SK-N-SH (cell line): ENCODE data around the gene TMPRSS13. TPM values are rescaled to one million over a fixed set of nuclear protein-coding genes. Genes with fewer than 3 reads are reported as not detected.

Experiments used
- CTCF ChIA-PET: fragments of 300-600, 350-600 bp; formaldehyde crosslinking; extraction: SDS; loops from one replicate; lab custom pipeline; 2021; lab: Yijun Ruan, JAX
- POLR2A ChIA-PET: fragments of 350-600 bp; sonication (Branson Sonifier 250); formaldehyde crosslinking; extraction: SDS; loops from one replicate; lab custom pipeline; 2020; ENCODE audit warnings: antibody characterized with exemption, inconsistent platforms; lab: Yijun Ruan, JAX
- DNase-seq: peaks from one replicate; pipeline ENCODE4 v3.0.0; 2012
- H2AFZ ChIP-seq: fragments of 200-600 bp; sonication (generic); 2 replicates; pipeline ENCODE4 v1.8.1; 2016; ENCODE audit warnings: antibody characterized with exemption, mild to moderate bottlenecking, low read depth
- H3F3A ChIP-seq: fragments of 200-600 bp; sonication (generic); replicated peaks from 2 replicates; pipeline ENCODE3; 2016; ENCODE audit warnings: antibody characterized with exemption, mild to moderate bottlenecking; ENCODE audit not compliant: insufficient read depth
- H3K27ac ChIP-seq, 2 experiments: fragments of 200-500 bp in 1 of 2; fragments of 200-600 bp in 1 of 2; sonication (Bioruptor generic) in 1 of 2; sonication (generic), shearing (Covaris generic) in 1 of 2; 2 replicates each; pipeline versions ENCODE4 v1.5.1 to v1.6.1; 2014 to 2016; ENCODE audit warnings: low read depth in 2 of 2, inconsistent platforms in 1 of 2, low read length in 1 of 2, mild to moderate bottlenecking in 1 of 2, mixed read lengths in 1 of 2
- H3K27me3 ChIP-seq: fragments of 200-600 bp; sonication (generic), shearing (Covaris generic); 2 replicates; pipeline ENCODE4 v1.6.1; 2016; ENCODE audit warnings: mixed run types; ENCODE audit not compliant: insufficient read depth
- H3K36me3 ChIP-seq, 2 experiments: fragments of 200-500 bp in 1 of 2; fragments of 200-600 bp in 1 of 2; sonication (Bioruptor generic) in 1 of 2; sonication (generic) in 1 of 2; replicated peaks in 1 of 2; 2 replicates each; pipeline versions ENCODE3 to v1.5.1; 2014 to 2016; ENCODE audit warnings: low read length in 1 of 2, mild to moderate bottlenecking in 1 of 2; ENCODE audit not compliant: insufficient read depth in 2 of 2, control insufficient read depth in 1 of 2
- H3K4me1 ChIP-seq, 2 experiments: fragments of 200-500 bp in 1 of 2; fragments of 200-600 bp in 1 of 2; sonication (Bioruptor generic) in 1 of 2; sonication (generic), shearing (Covaris generic) in 1 of 2; 2 replicates each; pipeline versions ENCODE4 v1.5.1 to v1.6.1; 2014 to 2016; ENCODE audit warnings: low read depth in 1 of 2, low read length in 1 of 2, mixed run types in 1 of 2; ENCODE audit not compliant: insufficient read depth in 2 of 2, control insufficient read depth in 1 of 2
- H3K4me2 ChIP-seq: fragments of 200-600 bp; sonication (generic), shearing (Covaris generic); 2 replicates; pipeline ENCODE4 v1.6.1; 2017; ENCODE audit warnings: mixed run types
- H3K4me3 ChIP-seq, 2 experiments: fragments of 200-500 bp in 1 of 2; fragments of 200-600 bp in 1 of 2; sonication (Bioruptor generic) in 1 of 2; sonication (generic), shearing (Covaris generic) in 1 of 2; 2 replicates each; pipeline versions ENCODE4 v1.5.1 to v1.8.1; 2014 to 2016; ENCODE audit warnings: low read depth in 2 of 2, inconsistent platforms in 1 of 2, low read length in 1 of 2, mild to moderate bottlenecking in 1 of 2, mixed read lengths in 1 of 2, moderate library complexity in 1 of 2
- H3K79me2 ChIP-seq: fragments of 200-600 bp; sonication (generic); 2 replicates; pipeline ENCODE4 v1.8.1; 2017; ENCODE audit warnings: mild to moderate bottlenecking; ENCODE audit not compliant: insufficient read depth
- H3K9ac ChIP-seq: fragments of 200-600 bp; sonication (generic); 2 replicates; pipeline ENCODE4 v1.6.1; 2017; ENCODE audit warnings: mixed run types
- H3K9me2 ChIP-seq: fragments of 200-600 bp; sonication (generic); 2 replicates; pipeline ENCODE4 v1.6.1; 2017; ENCODE audit warnings: mixed run types
- H3K9me3 ChIP-seq: fragments of 200-600 bp; sonication (generic); 2 replicates; pipeline ENCODE4 v1.6.1; 2017; ENCODE audit warnings: mixed run types, mild to moderate bottlenecking, moderate library complexity
- H4K20me1 ChIP-seq: fragments of 200-600 bp; sonication (generic); 2 replicates; pipeline ENCODE4 v1.6.1; 2017; ENCODE audit warnings: mild to moderate bottlenecking, mixed run types; ENCODE audit not compliant: insufficient read depth
- CHD2 ChIP-seq: fragments of 150-350 bp; IDR thresholded peaks from 2 replicates; pipeline ENCODE4 v1.6.1; 2018; ENCODE audit warnings: low read length; ENCODE audit not compliant: partially characterized antibody
- ELF1 ChIP-seq: IDR thresholded peaks from 2 replicates; pipeline ENCODE4 v1.4.0; 2012
- EP300 ChIP-seq, 2 experiments: IDR thresholded peaks; 2 replicates each; pipeline versions ENCODE4 v1.4.0 to v1.6.1; 2012; ENCODE audit warnings: borderline replicate concordance in 1 of 2, low read depth in 1 of 2, low read length in 1 of 2
- EZH2phosphoT487 ChIP-seq: fragments of 200-600 bp; sonication (generic); IDR thresholded peaks from 2 replicates; pipeline ENCODE4 v1.6.1; 2017; ENCODE audit warnings: low read depth, mixed run types, mild to moderate bottlenecking, antibody characterized with exemption, moderate library complexity, borderline replicate concordance
- FOSL2 ChIP-seq: IDR thresholded peaks from 2 replicates; pipeline ENCODE4 v1.4.0; 2012; ENCODE audit warnings: low read depth, mild to moderate bottlenecking, moderate library complexity, borderline replicate concordance
- GABPA ChIP-seq: IDR thresholded peaks from 2 replicates; pipeline ENCODE4 v1.4.0; 2012; ENCODE audit warnings: low read depth, mild to moderate bottlenecking
- GATA2 ChIP-seq: sonication (generic); formaldehyde crosslinking; IDR thresholded peaks from 2 replicates; pipeline ENCODE4 v1.5.0; 2020; ENCODE audit warnings: mild to moderate bottlenecking, missing genetic modification reagents
- MEF2A ChIP-seq: IDR thresholded peaks from 2 replicates; pipeline ENCODE4 v1.4.0; 2012; ENCODE audit warnings: low read depth, borderline replicate concordance
- MXI1 ChIP-seq: IDR thresholded peaks from 2 replicates; pipeline ENCODE4 v1.6.1; 2012; ENCODE audit warnings: mild to moderate bottlenecking, low read depth, low read length, improper control_type of control experiment
- POLR2AphosphoS5 ChIP-seq: IDR thresholded peaks from 2 replicates; pipeline ENCODE4 v1.6.1; 2012; ENCODE audit warnings: low read depth, low read length
- RCOR1 ChIP-seq: fragments of 150-350 bp; IDR thresholded peaks from 2 replicates; pipeline ENCODE4 v1.6.1; 2017; ENCODE audit warnings: antibody characterized with exemption, low read length
- RFX5 ChIP-seq: IDR thresholded peaks from 2 replicates; pipeline ENCODE4 v1.6.1; 2012; ENCODE audit warnings: mild to moderate bottlenecking, improper control_type of control experiment, low read length
- SMC3 ChIP-seq: IDR thresholded peaks from 2 replicates; pipeline ENCODE4 v1.6.1; 2012; ENCODE audit warnings: low read depth, low read length, improper control_type of control experiment
- TCF12 ChIP-seq: IDR thresholded peaks from 2 replicates; pipeline ENCODE4 v1.4.0; 2012
- TEAD4 ChIP-seq: IDR thresholded peaks from 2 replicates; pipeline ENCODE4 v1.4.0; 2012; ENCODE audit warnings: mild to moderate bottlenecking, borderline replicate concordance; ENCODE audit not compliant: insufficient read depth
- WGBS: methylation state at CpG from one replicate; pipeline ENCODE4 v1.1.6; 2017; ENCODE audit warnings: low lambda C conversion rate; 5-methylcytosine and 5-hydroxymethylcytosine counted together
- polyA plus RNA-seq, 3 experiments: library from polyadenylated mRNA; depleted of rRNA; stranded (reverse); fragments of >200 nt; gene quantifications; 2 replicates each; pipeline ENCODE4 v1.2.3, GENCODE V29; 2012
- TF ChIP-seq, protein P1 (sequence below): fragments of 150-350 bp; IDR thresholded peaks from 2 replicates; pipeline ENCODE4 v1.6.1; 2017; ENCODE audit warnings: antibody characterized with exemption, low read length, low read depth, borderline replicate concordance
- TF ChIP-seq, protein P2 (sequence below): fragments of 150-350 bp; IDR thresholded peaks from 2 replicates; pipeline ENCODE4 v1.6.1; 2016; ENCODE audit warnings: mild to moderate bottlenecking, low read depth, low read length
- TF ChIP-seq, protein P3 (sequence below): IDR thresholded peaks from 2 replicates; pipeline ENCODE4 v1.4.0; 2012; ENCODE audit warnings: low read depth, borderline replicate concordance
- TF ChIP-seq, protein P4 (sequence below): IDR thresholded peaks from 2 replicates; pipeline ENCODE4; 2012

TMPRSS13 gene
- polyA plus RNA-seq, 1 of the 3 experiments (the other 2 are of a cell fraction) = not detected

DNA sequence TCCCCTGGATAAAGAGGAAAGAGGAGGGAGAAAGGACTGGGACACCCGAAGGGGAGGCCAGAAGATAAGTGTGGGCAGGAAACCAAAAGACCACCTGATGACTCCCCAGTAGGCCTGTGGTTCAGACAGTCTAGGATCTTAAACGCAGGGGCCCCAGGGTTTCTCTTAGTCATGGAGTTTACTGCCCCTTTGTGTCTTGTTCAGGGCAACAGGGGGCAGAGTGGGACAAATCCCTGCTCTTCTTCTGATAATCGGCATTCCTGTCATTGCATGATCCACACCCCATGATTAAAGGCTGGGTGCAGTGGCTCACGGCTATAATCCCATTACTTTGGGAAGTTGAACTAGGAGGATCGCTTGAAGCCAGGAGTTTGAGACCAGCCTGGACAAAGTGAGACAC is 4.7 kb upstream of the TMPRSS13 start:
- H3K27me3 ChIP-seq = peaks cover 7% of the 10 kb centered on the region; the same call in 1 of the 2 replicates
- POLR2A ChIA-PET = no interaction called here
- TF ChIP-seq MEF2A (no peak), RCOR1 (no peak), POLR2AphosphoS5 (no peak), TCF12 (no peak), CHD2 (no peak), MXI1 (no peak), EP300 (IDR thresholded peaks at IDR 0.05; ENCODE audit: borderline replicate concordance in 1 of 2, low read depth in 1 of 2, low read length in 1 of 2) (no peak), ELF1 (no peak), TEAD4 (no peak), FOSL2 (no peak), RFX5 (no peak), GABPA (no peak), GATA2 (no peak), SMC3 (no peak), EZH2phosphoT487 (no peak)
- TF ChIP-seq, protein P1, sequence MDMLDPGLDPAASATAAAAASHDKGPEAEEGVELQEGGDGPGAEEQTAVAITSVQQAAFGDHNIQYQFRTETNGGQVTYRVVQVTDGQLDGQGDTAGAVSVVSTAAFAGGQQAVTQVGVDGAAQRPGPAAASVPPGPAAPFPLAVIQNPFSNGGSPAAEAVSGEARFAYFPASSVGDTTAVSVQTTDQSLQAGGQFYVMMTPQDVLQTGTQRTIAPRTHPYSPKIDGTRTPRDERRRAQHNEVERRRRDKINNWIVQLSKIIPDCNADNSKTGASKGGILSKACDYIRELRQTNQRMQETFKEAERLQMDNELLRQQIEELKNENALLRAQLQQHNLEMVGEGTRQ = no peak
- TF ChIP-seq, protein P2, sequence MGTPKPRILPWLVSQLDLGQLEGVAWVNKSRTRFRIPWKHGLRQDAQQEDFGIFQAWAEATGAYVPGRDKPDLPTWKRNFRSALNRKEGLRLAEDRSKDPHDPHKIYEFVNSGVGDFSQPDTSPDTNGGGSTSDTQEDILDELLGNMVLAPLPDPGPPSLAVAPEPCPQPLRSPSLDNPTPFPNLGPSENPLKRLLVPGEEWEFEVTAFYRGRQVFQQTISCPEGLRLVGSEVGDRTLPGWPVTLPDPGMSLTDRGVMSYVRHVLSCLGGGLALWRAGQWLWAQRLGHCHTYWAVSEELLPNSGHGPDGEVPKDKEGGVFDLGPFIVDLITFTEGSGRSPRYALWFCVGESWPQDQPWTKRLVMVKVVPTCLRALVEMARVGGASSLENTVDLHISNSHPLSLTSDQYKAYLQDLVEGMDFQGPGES = no peak
- TF ChIP-seq, protein P3, sequence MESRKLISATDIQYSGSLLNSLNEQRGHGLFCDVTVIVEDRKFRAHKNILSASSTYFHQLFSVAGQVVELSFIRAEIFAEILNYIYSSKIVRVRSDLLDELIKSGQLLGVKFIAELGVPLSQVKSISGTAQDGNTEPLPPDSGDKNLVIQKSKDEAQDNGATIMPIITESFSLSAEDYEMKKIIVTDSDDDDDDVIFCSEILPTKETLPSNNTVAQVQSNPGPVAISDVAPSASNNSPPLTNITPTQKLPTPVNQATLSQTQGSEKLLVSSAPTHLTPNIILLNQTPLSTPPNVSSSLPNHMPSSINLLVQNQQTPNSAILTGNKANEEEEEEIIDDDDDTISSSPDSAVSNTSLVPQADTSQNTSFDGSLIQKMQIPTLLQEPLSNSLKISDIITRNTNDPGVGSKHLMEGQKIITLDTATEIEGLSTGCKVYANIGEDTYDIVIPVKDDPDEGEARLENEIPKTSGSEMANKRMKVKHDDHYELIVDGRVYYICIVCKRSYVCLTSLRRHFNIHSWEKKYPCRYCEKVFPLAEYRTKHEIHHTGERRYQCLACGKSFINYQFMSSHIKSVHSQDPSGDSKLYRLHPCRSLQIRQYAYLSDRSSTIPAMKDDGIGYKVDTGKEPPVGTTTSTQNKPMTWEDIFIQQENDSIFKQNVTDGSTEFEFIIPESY = no peak
- TF ChIP-seq, protein P4, sequence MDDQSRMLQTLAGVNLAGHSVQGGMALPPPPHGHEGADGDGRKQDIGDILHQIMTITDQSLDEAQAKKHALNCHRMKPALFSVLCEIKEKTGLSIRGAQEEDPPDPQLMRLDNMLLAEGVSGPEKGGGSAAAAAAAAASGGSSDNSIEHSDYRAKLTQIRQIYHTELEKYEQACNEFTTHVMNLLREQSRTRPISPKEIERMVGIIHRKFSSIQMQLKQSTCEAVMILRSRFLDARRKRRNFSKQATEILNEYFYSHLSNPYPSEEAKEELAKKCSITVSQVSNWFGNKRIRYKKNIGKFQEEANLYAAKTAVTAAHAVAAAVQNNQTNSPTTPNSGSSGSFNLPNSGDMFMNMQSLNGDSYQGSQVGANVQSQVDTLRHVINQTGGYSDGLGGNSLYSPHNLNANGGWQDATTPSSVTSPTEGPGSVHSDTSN = no peak

More for the DNA sequence above, 4.7 kb upstream of the TMPRSS13 start:
- Histone ChIP-seq H2AFZ (no peak overlapping the region), H3F3A (no peaks in the 10 kb centered on the region), H4K20me1 (no peaks in the 10 kb centered on the region), H3K36me3 (no peaks in the 10 kb centered on the region), H3K9ac (no peak overlapping the region), H3K4me2 (no peak overlapping the region), H3K79me2 (no peaks in the 10 kb centered on the region), H3K4me1 (peaks cover 0 to 5% of the 10 kb centered on the region in 2 experiments; a peak in 1 of 4 replicates), H3K9me3 (no peaks in the 10 kb centered on the region), H3K4me3 (no peak overlapping the region), H3K9me2 (no peaks in the 10 kb centered on the region), H3K27ac (no peak overlapping the region)
- no peak for DNase-seq
- WGBS = 47% methylated on average over 5 of the region's 5 CpGs
- CTCF ChIA-PET = interaction anchor here (1.2 to 13.7 kb wide), 3 partner anchors 13 to 115 kb away, joined by 3 to 129 read pairs (median 4); no protein-coding TSS in a partner anchor
